ENCODE data around the gene MED22. TPM values are rescaled to one million over a fixed set of nuclear protein-coding genes. Genes with fewer than 3 reads are reported as not detected.

Gene MED22
- polyA plus RNA-seq, 1 donor (not counting 4 experiments of a cell fraction or from before 2014, with no cell fraction given): 15.9 TPM

GRCh38 chr9:133294257-133294656 lies 53.7 kb downstream of the MED22 start:
- no peak for TF ChIP-seq EZH2 (IDR thresholded peaks at IDR 0.05; ENCODE audit: low read length)
- no peak for TF ChIP-seq CTCF (optimal IDR thresholded peaks at IDR 0.05 in 1 of 3, IDR thresholded peaks at IDR 0.05 in 1 of 3, conservative IDR thresholded peaks at IDR 0.05 in 1 of 3; ENCODE audit: extremely low read depth in 1 of 3, insufficient read depth in 2 of 3, low read length in 3 of 3)
- no peak overlapping the region for H3K4me2 ChIP-seq (ENCODE audit: control insufficient read depth, extremely low read depth, insufficient read depth, low read depth, low read length)
- H3K36me3 ChIP-seq (ENCODE audit: control insufficient read depth in 2 of 2, extremely low read depth in 1 of 2, insufficient read depth in 2 of 2, low read length in 2 of 2): no peaks in the 10 kb centered on the region
- H3K9me3 ChIP-seq (ENCODE audit: control insufficient read depth, low read depth, low read length): peaks cover 3% of the 10 kb centered on the region
- DNase-seq (ENCODE audit: low read depth, low spot score) (no peak), FAIRE-seq (no peak)
- H2AFZ ChIP-seq (ENCODE audit: control insufficient read depth, low read length): no peak overlapping the region
- no peak overlapping the region for H3K27ac ChIP-seq (ENCODE audit: control insufficient read depth, insufficient read depth, low read length)
- H3K27me3 ChIP-seq (ENCODE audit: control insufficient read depth, extremely low read depth, insufficient read depth, low read length): peaks cover under 1% of the 10 kb centered on the region
- no peak overlapping the region for H3K9ac ChIP-seq (ENCODE audit: control insufficient read depth, extremely low read depth, insufficient read depth, low read length)
- no peaks in the 10 kb centered on the region for H4K20me1 ChIP-seq (ENCODE audit: control insufficient read depth, extremely low read depth, insufficient read depth, low read length)
- no peaks in the 10 kb centered on the region for H3K79me2 ChIP-seq (ENCODE audit: control insufficient read depth, insufficient read depth, low read length)
- dilution Hi-C loops (cut with MboI; ENCODE audit: extremely low pct_ligation_motif_present, low sequenced_read_pairs): no loop called here
- H3K9me1 ChIP-seq (ENCODE audit: control insufficient read depth, extremely low read depth, insufficient read depth, low read length): no peaks in the 10 kb centered on the region
- H3K4me1 ChIP-seq (ENCODE audit: control insufficient read depth, extremely low read depth, insufficient read depth, low read length): no peaks in the 10 kb centered on the region
- H3K4me3 ChIP-seq (ENCODE audit: control insufficient read depth in 2 of 3, extremely low read depth in 1 of 3, insufficient read depth in 2 of 3, low read depth in 1 of 3, low read length in 3 of 3): no peak overlapping the region

- no peaks in the 10 kb centered on the region for H3K79me2 ChIP-seq (ENCODE audit: control insufficient read depth, insufficient read depth, low read length)
- FAIRE-seq (no peak), DNase-seq (ENCODE audit: low read depth, low spot score) (no peak)
- H3K27ac ChIP-seq (ENCODE audit: control insufficient read depth, insufficient read depth, low read length): no peak overlapping the region
- dilution Hi-C loops (cut with MboI; ENCODE audit: extremely low pct_ligation_motif_present, low sequenced_read_pairs): no loop called here
- H3K9ac ChIP-seq (ENCODE audit: control insufficient read depth, extremely low read depth, insufficient read depth, low read length): no peak overlapping the region
- H2AFZ ChIP-seq (ENCODE audit: control insufficient read depth, low read length): no peak overlapping the region
- H3K36me3 ChIP-seq (ENCODE audit: control insufficient read depth in 2 of 2, extremely low read depth in 1 of 2, insufficient read depth in 2 of 2, low read length in 2 of 2): no peaks in the 10 kb centered on the region
- no peak overlapping the region for H3K4me3 ChIP-seq (ENCODE audit: control insufficient read depth in 2 of 3, extremely low read depth in 1 of 3, insufficient read depth in 2 of 3, low read depth in 1 of 3, low read length in 3 of 3)
- no peak for TF ChIP-seq CTCF (optimal IDR thresholded peaks at IDR 0.05 in 1 of 3, IDR thresholded peaks at IDR 0.05 in 1 of 3, conservative IDR thresholded peaks at IDR 0.05 in 1 of 3; ENCODE audit: extremely low read depth in 1 of 3, insufficient read depth in 2 of 3, low read length in 3 of 3)
- TF ChIP-seq EZH2 (IDR thresholded peaks at IDR 0.05; ENCODE audit: low read length): no peak
- no peak overlapping the region for H3K4me2 ChIP-seq (ENCODE audit: control insufficient read depth, extremely low read depth, insufficient read depth, low read depth, low read length)
- H3K27me3 ChIP-seq (ENCODE audit: control insufficient read depth, extremely low read depth, insufficient read depth, low read length): no peaks in the 10 kb centered on the region
- peaks cover 3% of the 10 kb centered on the region for H3K9me3 ChIP-seq (ENCODE audit: control insufficient read depth, low read depth, low read length)
- no peaks in the 10 kb centered on the region for H4K20me1 ChIP-seq (ENCODE audit: control insufficient read depth, extremely low read depth, insufficient read depth, low read length)
- peaks cover 2% of the 10 kb centered on the region for H3K4me1 ChIP-seq (ENCODE audit: control insufficient read depth, extremely low read depth, insufficient read depth, low read length)
- no peaks in the 10 kb centered on the region for H3K9me1 ChIP-seq (ENCODE audit: control insufficient read depth, extremely low read depth, insufficient read depth, low read length)
These were observed 57.1 kb downstream of the MED22 start for GRCh38 chr9:133290751-133291302.

Small RNA genes within 50 kb of the gene (small RNA-seq; reads per million reads assigned to genes)
- 0 reads per million in 3 experiments for gene RF00019 (ENCODE audit: insufficient read length in 3 of 3, low read depth in 3 of 3, low replicate concordance in 1 of 3)
- 0 reads per million in 3 experiments for gene SNORD24 (ENCODE audit: insufficient read length in 3 of 3, low read depth in 3 of 3, low replicate concordance in 1 of 3)
- gene SNORD36A (ENCODE audit: insufficient read length in 3 of 3, low read depth in 3 of 3, low replicate concordance in 1 of 3): 0 reads per million in 3 experiments
- 0 reads per million in 3 experiments for gene SNORD36B (ENCODE audit: insufficient read length in 3 of 3, low read depth in 3 of 3, low replicate concordance in 1 of 3)
- gene SNORD36C (ENCODE audit: insufficient read length in 3 of 3, low read depth in 3 of 3, low replicate concordance in 1 of 3): 0 reads per million in 3 experiments

Other genes starting within 250 kb of the MED22 start
- 22.6 to 38.0 TPM (median 27.2 TPM) in 3 replicates for gene RALGDS, start 226.9 kb downstream of the MED22 start, polyA plus RNA-seq
- 0.42 to 0.74 TPM (median 0.54 TPM) in 3 replicates for gene GBGT1, start 184.2 kb downstream of the MED22 start, polyA plus RNA-seq
- gene OBP2B, start 138.9 kb downstream of the MED22 start, polyA plus RNA-seq: not detected in 3 replicates
- gene ABO, start 72.9 kb downstream of the MED22 start, polyA plus RNA-seq: not detected in 3 replicates
- 11.8 to 13.0 TPM (median 12.4 TPM) in 3 replicates for gene SURF6, start 11.9 kb downstream of the MED22 start, polyA plus RNA-seq
- 2,394 to 3,298 TPM (median 2,684 TPM) in 3 replicates for gene RPL7A, start 87 bp upstream of the MED22 start, polyA plus RNA-seq
- gene SURF1, start 8.4 kb upstream of the MED22 start, polyA plus RNA-seq: 31.1 to 34.0 TPM (median 32.9 TPM) in 3 replicates
- 21.2 to 29.0 TPM (median 28.2 TPM) in 3 replicates for gene SURF2, start 8.4 kb upstream of the MED22 start, polyA plus RNA-seq
- gene SURF4, start 27.9 kb upstream of the MED22 start, polyA plus RNA-seq: 120 to 232 TPM (median 153 TPM) in 3 replicates
- 0.39 to 0.77 TPM in 2 of 3 replicates, not detected in the other for gene STKLD1, start 28.2 kb upstream of the MED22 start, polyA plus RNA-seq
- gene REXO4, start 69.9 kb upstream of the MED22 start, polyA plus RNA-seq: 18.8 to 23.9 TPM (median 21.5 TPM) in 3 replicates
- gene ADAMTS13, start 74.2 kb upstream of the MED22 start, polyA plus RNA-seq: 1.1 to 2.9 TPM (median 1.2 TPM) in 3 replicates
- 2.5 to 6.0 TPM (median 3.4 TPM) in 3 replicates for gene CACFD1, start 111.8 kb upstream of the MED22 start, polyA plus RNA-seq
- 15.9 to 30.4 TPM (median 28.3 TPM) in 3 replicates for gene SLC2A6, start 131.0 kb upstream of the MED22 start, polyA plus RNA-seq
- not detected in 3 replicates for gene MYMK, start 176.8 kb upstream of the MED22 start, polyA plus RNA-seq
- gene ADAMTSL2, start 186.6 kb upstream of the MED22 start, polyA plus RNA-seq: not detected in 3 replicates